ENCODE data around the gene RASGRF2.

RASGRF2 gene

GRCh38 chr5:80987078-80987766, 27.1 kb downstream of the RASGRF2 start:
- Histone ChIP-seq H3K27ac (replicated peaks) (no peak overlapping the region), H3K27me3 (ENCODE audit: insufficient read depth, poor library complexity, severe bottlenecking) (no peaks in the 10 kb centered on the region), H3K4me3 (replicated peaks; ENCODE audit: insufficient read depth, low read length) (no peak overlapping the region)
- no peak for DNase-seq (ENCODE audit: low read depth in 1 of 2, low spot score in 1 of 2)
- TF ChIP-seq GABPA (IDR thresholded peaks at IDR 0.05; ENCODE audit: low read depth) (no peak), POLR2AphosphoS5 (IDR thresholded peaks at IDR 0.05; ENCODE audit: low read depth) (no peak), SPI1 (IDR thresholded peaks at IDR 0.05; ENCODE audit: borderline replicate concordance, low read depth) (no peak)
- TF ChIP-seq, protein P1, sequence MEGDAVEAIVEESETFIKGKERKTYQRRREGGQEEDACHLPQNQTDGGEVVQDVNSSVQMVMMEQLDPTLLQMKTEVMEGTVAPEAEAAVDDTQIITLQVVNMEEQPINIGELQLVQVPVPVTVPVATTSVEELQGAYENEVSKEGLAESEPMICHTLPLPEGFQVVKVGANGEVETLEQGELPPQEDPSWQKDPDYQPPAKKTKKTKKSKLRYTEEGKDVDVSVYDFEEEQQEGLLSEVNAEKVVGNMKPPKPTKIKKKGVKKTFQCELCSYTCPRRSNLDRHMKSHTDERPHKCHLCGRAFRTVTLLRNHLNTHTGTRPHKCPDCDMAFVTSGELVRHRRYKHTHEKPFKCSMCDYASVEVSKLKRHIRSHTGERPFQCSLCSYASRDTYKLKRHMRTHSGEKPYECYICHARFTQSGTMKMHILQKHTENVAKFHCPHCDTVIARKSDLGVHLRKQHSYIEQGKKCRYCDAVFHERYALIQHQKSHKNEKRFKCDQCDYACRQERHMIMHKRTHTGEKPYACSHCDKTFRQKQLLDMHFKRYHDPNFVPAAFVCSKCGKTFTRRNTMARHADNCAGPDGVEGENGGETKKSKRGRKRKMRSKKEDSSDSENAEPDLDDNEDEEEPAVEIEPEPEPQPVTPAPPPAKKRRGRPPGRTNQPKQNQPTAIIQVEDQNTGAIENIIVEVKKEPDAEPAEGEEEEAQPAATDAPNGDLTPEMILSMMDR (IDR thresholded peaks at IDR 0.05; ENCODE audit: insufficient read depth, low read length), result no peak
- TF ChIP-seq, protein P2, sequence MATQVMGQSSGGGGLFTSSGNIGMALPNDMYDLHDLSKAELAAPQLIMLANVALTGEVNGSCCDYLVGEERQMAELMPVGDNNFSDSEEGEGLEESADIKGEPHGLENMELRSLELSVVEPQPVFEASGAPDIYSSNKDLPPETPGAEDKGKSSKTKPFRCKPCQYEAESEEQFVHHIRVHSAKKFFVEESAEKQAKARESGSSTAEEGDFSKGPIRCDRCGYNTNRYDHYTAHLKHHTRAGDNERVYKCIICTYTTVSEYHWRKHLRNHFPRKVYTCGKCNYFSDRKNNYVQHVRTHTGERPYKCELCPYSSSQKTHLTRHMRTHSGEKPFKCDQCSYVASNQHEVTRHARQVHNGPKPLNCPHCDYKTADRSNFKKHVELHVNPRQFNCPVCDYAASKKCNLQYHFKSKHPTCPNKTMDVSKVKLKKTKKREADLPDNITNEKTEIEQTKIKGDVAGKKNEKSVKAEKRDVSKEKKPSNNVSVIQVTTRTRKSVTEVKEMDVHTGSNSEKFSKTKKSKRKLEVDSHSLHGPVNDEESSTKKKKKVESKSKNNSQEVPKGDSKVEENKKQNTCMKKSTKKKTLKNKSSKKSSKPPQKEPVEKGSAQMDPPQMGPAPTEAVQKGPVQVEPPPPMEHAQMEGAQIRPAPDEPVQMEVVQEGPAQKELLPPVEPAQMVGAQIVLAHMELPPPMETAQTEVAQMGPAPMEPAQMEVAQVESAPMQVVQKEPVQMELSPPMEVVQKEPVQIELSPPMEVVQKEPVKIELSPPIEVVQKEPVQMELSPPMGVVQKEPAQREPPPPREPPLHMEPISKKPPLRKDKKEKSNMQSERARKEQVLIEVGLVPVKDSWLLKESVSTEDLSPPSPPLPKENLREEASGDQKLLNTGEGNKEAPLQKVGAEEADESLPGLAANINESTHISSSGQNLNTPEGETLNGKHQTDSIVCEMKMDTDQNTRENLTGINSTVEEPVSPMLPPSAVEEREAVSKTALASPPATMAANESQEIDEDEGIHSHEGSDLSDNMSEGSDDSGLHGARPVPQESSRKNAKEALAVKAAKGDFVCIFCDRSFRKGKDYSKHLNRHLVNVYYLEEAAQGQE (IDR thresholded peaks at IDR 0.05; ENCODE audit: insufficient replicate concordance, low read depth), result no peak

DNA sequence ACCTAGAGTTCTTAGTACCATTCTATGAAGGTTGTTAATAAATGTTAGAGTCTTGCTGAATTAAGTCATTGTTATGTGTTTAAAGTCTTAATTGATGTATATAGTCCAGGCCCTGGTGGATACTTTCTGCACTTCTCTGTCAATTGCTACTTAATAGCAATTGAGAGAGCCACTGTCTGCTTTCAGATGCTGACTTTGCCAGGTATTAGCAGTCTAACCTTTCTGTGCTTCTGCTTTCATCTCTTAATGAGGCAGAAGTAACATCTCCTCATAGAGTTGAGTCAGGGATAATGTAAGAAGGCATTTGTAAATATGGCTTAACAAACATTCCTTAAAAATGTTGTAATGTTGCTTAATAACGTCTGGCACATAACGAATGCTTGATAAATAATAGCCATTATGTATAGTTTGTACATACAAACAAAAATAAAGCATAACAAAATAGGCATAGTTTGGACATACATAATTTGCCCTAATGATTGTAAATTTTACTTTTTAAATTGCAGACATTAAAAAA, 28.3 kb downstream of the RASGRF2 start:
- Histone ChIP-seq H3K27me3 (ENCODE audit: insufficient read depth, poor library complexity, severe bottlenecking) (no peaks in the 10 kb centered on the region), H3K27ac (replicated peaks) (no peak overlapping the region), H3K4me3 (replicated peaks; ENCODE audit: insufficient read depth, low read length) (no peak overlapping the region)
- TF ChIP-seq POLR2AphosphoS5 (IDR thresholded peaks at IDR 0.05; ENCODE audit: low read depth) (no peak), GABPA (IDR thresholded peaks at IDR 0.05; ENCODE audit: low read depth) (no peak)
- DNase-seq (ENCODE audit: low read depth in 1 of 2, low spot score in 1 of 2), result no peak

DNA sequence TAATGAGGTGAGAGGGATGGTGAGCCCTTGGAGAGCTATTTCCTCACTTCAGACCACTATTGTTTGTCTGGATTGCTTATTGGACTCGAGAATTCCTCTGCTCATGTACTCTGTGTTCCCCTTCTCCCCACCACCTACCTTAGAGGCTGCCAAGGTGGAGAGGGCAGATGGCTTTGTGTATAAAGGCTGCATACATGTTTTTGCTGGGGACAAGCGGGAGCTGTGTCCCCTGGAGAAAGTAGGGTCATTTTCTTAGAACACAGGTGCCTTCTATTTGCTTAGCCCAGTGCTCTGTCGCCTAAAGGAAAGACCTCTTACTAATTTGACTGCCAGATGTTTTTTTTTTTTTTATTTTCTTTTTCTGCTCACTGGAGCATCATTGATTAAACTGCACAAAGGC, 29.7 kb downstream of the RASGRF2 start:
- Histone ChIP-seq H3K27ac (replicated peaks) (no peak overlapping the region), H3K4me3 (replicated peaks; ENCODE audit: insufficient read depth, low read length) (no peak overlapping the region), H3K27me3 (ENCODE audit: insufficient read depth, poor library complexity, severe bottlenecking) (no peaks in the 10 kb centered on the region)
- TF ChIP-seq SPI1 (IDR thresholded peaks at IDR 0.05; ENCODE audit: borderline replicate concordance, low read depth) (no peak), GABPA (IDR thresholded peaks at IDR 0.05; ENCODE audit: low read depth) (no peak), POLR2AphosphoS5 (IDR thresholded peaks at IDR 0.05; ENCODE audit: low read depth) (no peak)
- TF ChIP-seq, protein P1 (IDR thresholded peaks at IDR 0.05; ENCODE audit: insufficient read depth, low read length), result no peak
- TF ChIP-seq, protein P2 (IDR thresholded peaks at IDR 0.05; ENCODE audit: insufficient replicate concordance, low read depth), result no peak
- no peak for DNase-seq (ENCODE audit: low read depth in 1 of 2, low spot score in 1 of 2)

DNA sequence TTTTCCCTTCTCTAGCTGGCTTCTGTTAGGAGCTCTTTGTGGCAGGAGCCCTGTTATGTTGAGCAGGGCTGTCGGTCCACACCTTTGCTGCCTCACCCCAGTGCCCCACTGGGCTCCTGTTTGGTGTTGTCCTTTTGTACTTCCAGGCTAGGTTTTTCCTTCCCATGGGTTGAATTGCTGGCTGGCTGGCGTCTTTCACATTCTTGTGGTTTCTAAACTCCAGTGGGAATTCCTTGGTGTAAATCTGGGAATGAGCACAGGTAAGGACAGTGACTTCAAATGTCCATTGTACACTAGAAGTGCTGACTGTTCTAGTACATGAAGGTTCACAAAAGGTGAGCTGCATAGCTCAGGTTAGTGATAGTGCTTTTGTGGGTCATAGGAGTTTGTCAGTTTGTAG, 30.4 kb downstream of the RASGRF2 start:
- no peaks in the 10 kb centered on the region for H3K27me3 ChIP-seq (ENCODE audit: insufficient read depth, poor library complexity, severe bottlenecking)
- TF ChIP-seq, protein P1 (IDR thresholded peaks at IDR 0.05; ENCODE audit: insufficient read depth, low read length), result no peak
- TF ChIP-seq SPI1 (IDR thresholded peaks at IDR 0.05; ENCODE audit: borderline replicate concordance, low read depth) (no peak), POLR2AphosphoS5 (IDR thresholded peaks at IDR 0.05; ENCODE audit: low read depth) (no peak), GABPA (IDR thresholded peaks at IDR 0.05; ENCODE audit: low read depth) (no peak)
- TF ChIP-seq, protein P2 (IDR thresholded peaks at IDR 0.05; ENCODE audit: insufficient replicate concordance, low read depth), result no peak
- no peak overlapping the region for H3K4me3 ChIP-seq (replicated peaks; ENCODE audit: insufficient read depth, low read length)
- DNase-seq (ENCODE audit: low read depth in 1 of 2, low spot score in 1 of 2), result no peak
- no peak overlapping the region for H3K27ac ChIP-seq (replicated peaks)
